Measurements from ENCODE around the gene FAM174C. TPM values are rescaled to one million over a fixed set of nuclear protein-coding genes. Genes with fewer than 3 reads are reported as not detected.

Gene FAM174C
- total and polyA plus RNA-seq, 2 of the 8 experiments (the other 6 are each of a cell fraction or from before 2014, with no cell fraction given): 44.5 to 125 TPM

DNA sequence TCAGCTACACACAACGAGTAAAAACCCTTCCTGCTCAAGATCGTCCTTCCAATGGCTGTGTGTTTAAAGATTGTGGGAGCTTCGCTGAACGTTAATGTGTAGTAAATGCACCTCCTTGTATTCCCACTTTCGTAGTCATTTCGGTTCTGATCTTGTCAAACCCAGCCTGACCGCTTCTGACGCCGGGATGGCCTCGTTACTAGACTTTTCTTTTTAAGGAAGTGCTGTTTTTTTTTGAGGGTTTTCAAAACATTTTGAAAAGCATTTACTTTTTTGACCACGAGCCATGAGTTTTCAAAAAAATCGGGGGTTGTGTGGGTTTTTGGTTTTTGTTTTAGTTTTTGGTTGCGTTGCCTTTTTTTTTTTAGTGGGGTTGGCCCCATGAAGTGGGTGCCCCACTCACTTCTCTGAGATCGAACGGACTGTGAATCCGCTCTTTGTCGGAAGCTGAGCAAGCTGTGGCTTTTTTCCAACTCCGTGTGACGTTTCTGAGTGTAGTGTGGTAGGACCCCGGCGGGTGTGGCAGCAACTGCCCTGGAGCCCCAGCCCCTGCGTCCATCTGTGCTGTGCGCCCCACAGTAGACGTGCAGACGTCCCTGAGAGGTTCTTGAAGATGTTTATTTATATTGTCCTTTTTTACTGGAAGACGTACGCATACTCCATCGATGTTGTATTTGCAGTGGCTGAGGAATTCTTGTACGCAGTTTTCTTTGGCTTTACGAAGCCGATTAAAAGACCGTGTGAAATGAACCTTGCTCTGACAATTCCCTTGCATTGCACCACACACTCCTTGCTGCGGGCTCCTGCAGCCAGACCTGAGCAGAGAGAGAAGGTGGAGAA, 2.7 kb upstream of the FAM174C start (continued):
- TF ChIP-seq FOSL1 (IDR thresholded peaks at IDR 0.05; ENCODE audit: insufficient read depth, low read depth, low read length) (no peak), JUND (IDR thresholded peaks at IDR 0.05; ENCODE audit: low read length) (no peak), EZH2 (IDR thresholded peaks at IDR 0.05; ENCODE audit: low read depth, low read length, severe bottlenecking) (no peak), NANOG (IDR thresholded peaks at IDR 0.05; ENCODE audit: insufficient read depth, low read depth, low read length, poor library complexity, severe bottlenecking) (no peak), ASH2L (IDR thresholded peaks at IDR 0.05; ENCODE audit: low read length) (no peak), SP4 (IDR thresholded peaks at IDR 0.05; ENCODE audit: low read length) (no peak), CTBP2 (IDR thresholded peaks at IDR 0.05; ENCODE audit: borderline replicate concordance, insufficient read depth, insufficient read length, low read length) (no peak), YY1 (IDR thresholded peaks at IDR 0.05; ENCODE audit: low read depth, low read length) (no peak), SP1 (IDR thresholded peaks at IDR 0.05; ENCODE audit: low read depth, low read length) (no peak), CEBPB (IDR thresholded peaks at IDR 0.05; ENCODE audit: low read depth, low read length) (no peak)
- TF ChIP-seq, protein P1, sequence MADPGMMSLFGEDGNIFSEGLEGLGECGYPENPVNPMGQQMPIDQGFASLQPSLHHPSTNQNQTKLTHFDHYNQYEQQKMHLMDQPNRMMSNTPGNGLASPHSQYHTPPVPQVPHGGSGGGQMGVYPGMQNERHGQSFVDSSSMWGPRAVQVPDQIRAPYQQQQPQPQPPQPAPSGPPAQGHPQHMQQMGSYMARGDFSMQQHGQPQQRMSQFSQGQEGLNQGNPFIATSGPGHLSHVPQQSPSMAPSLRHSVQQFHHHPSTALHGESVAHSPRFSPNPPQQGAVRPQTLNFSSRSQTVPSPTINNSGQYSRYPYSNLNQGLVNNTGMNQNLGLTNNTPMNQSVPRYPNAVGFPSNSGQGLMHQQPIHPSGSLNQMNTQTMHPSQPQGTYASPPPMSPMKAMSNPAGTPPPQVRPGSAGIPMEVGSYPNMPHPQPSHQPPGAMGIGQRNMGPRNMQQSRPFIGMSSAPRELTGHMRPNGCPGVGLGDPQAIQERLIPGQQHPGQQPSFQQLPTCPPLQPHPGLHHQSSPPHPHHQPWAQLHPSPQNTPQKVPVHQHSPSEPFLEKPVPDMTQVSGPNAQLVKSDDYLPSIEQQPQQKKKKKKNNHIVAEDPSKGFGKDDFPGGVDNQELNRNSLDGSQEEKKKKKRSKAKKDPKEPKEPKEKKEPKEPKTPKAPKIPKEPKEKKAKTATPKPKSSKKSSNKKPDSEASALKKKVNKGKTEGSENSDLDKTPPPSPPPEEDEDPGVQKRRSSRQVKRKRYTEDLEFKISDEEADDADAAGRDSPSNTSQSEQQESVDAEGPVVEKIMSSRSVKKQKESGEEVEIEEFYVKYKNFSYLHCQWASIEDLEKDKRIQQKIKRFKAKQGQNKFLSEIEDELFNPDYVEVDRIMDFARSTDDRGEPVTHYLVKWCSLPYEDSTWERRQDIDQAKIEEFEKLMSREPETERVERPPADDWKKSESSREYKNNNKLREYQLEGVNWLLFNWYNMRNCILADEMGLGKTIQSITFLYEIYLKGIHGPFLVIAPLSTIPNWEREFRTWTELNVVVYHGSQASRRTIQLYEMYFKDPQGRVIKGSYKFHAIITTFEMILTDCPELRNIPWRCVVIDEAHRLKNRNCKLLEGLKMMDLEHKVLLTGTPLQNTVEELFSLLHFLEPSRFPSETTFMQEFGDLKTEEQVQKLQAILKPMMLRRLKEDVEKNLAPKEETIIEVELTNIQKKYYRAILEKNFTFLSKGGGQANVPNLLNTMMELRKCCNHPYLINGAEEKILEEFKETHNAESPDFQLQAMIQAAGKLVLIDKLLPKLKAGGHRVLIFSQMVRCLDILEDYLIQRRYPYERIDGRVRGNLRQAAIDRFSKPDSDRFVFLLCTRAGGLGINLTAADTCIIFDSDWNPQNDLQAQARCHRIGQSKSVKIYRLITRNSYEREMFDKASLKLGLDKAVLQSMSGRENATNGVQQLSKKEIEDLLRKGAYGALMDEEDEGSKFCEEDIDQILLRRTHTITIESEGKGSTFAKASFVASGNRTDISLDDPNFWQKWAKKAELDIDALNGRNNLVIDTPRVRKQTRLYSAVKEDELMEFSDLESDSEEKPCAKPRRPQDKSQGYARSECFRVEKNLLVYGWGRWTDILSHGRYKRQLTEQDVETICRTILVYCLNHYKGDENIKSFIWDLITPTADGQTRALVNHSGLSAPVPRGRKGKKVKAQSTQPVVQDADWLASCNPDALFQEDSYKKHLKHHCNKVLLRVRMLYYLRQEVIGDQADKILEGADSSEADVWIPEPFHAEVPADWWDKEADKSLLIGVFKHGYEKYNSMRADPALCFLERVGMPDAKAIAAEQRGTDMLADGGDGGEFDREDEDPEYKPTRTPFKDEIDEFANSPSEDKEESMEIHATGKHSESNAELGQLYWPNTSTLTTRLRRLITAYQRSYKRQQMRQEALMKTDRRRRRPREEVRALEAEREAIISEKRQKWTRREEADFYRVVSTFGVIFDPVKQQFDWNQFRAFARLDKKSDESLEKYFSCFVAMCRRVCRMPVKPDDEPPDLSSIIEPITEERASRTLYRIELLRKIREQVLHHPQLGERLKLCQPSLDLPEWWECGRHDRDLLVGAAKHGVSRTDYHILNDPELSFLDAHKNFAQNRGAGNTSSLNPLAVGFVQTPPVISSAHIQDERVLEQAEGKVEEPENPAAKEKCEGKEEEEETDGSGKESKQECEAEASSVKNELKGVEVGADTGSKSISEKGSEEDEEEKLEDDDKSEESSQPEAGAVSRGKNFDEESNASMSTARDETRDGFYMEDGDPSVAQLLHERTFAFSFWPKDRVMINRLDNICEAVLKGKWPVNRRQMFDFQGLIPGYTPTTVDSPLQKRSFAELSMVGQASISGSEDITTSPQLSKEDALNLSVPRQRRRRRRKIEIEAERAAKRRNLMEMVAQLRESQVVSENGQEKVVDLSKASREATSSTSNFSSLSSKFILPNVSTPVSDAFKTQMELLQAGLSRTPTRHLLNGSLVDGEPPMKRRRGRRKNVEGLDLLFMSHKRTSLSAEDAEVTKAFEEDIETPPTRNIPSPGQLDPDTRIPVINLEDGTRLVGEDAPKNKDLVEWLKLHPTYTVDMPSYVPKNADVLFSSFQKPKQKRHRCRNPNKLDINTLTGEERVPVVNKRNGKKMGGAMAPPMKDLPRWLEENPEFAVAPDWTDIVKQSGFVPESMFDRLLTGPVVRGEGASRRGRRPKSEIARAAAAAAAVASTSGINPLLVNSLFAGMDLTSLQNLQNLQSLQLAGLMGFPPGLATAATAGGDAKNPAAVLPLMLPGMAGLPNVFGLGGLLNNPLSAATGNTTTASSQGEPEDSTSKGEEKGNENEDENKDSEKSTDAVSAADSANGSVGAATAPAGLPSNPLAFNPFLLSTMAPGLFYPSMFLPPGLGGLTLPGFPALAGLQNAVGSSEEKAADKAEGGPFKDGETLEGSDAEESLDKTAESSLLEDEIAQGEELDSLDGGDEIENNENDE (IDR thresholded peaks at IDR 0.05; ENCODE audit: insufficient replicate concordance, low read length): no peak

Measured in H1 (cell line).